SK-N-SH (cell line): ENCODE results near the gene PCBP3. TPM values are rescaled to one million over a fixed set of nuclear protein-coding genes. Genes with fewer than 3 reads are reported as not detected.

Source experiments
- CTCF ChIA-PET: fragments of 300-600, 350-600 bp; formaldehyde crosslinking; extraction: SDS; loops from one replicate; lab custom pipeline; 2021; lab: Yijun Ruan, JAX
- POLR2A ChIA-PET: fragments of 350-600 bp; sonication (Branson Sonifier 250); formaldehyde crosslinking; extraction: SDS; loops from one replicate; lab custom pipeline; 2020; ENCODE audit warnings: antibody characterized with exemption, inconsistent platforms; lab: Yijun Ruan, JAX
- DNase-seq: peaks from one replicate; pipeline ENCODE4 v3.0.0; 2012
- H2AFZ ChIP-seq: fragments of 200-600 bp; sonication (generic); 2 replicates; pipeline ENCODE4 v1.8.1; 2016; ENCODE audit warnings: antibody characterized with exemption, mild to moderate bottlenecking, low read depth
- H3F3A ChIP-seq: fragments of 200-600 bp; sonication (generic); replicated peaks from 2 replicates; pipeline ENCODE3; 2016; ENCODE audit warnings: antibody characterized with exemption, mild to moderate bottlenecking; ENCODE audit not compliant: insufficient read depth
- H3K27ac ChIP-seq, 2 experiments: fragments of 200-500 bp in 1 of 2; fragments of 200-600 bp in 1 of 2; sonication (Bioruptor generic) in 1 of 2; sonication (generic), shearing (Covaris generic) in 1 of 2; 2 replicates each; pipeline versions ENCODE4 v1.5.1 to v1.6.1; 2014 to 2016; ENCODE audit warnings: low read depth in 2 of 2, inconsistent platforms in 1 of 2, low read length in 1 of 2, mild to moderate bottlenecking in 1 of 2, mixed read lengths in 1 of 2
- H3K27me3 ChIP-seq: fragments of 200-600 bp; sonication (generic), shearing (Covaris generic); 2 replicates; pipeline ENCODE4 v1.6.1; 2016; ENCODE audit warnings: mixed run types; ENCODE audit not compliant: insufficient read depth
- H3K36me3 ChIP-seq, 2 experiments: fragments of 200-500 bp in 1 of 2; fragments of 200-600 bp in 1 of 2; sonication (Bioruptor generic) in 1 of 2; sonication (generic) in 1 of 2; replicated peaks in 1 of 2; 2 replicates each; pipeline versions ENCODE3 to v1.5.1; 2014 to 2016; ENCODE audit warnings: low read length in 1 of 2, mild to moderate bottlenecking in 1 of 2; ENCODE audit not compliant: insufficient read depth in 2 of 2, control insufficient read depth in 1 of 2
- H3K4me1 ChIP-seq, 2 experiments: fragments of 200-500 bp in 1 of 2; fragments of 200-600 bp in 1 of 2; sonication (Bioruptor generic) in 1 of 2; sonication (generic), shearing (Covaris generic) in 1 of 2; 2 replicates each; pipeline versions ENCODE4 v1.5.1 to v1.6.1; 2014 to 2016; ENCODE audit warnings: low read depth in 1 of 2, low read length in 1 of 2, mixed run types in 1 of 2; ENCODE audit not compliant: insufficient read depth in 2 of 2, control insufficient read depth in 1 of 2
- H3K4me2 ChIP-seq: fragments of 200-600 bp; sonication (generic), shearing (Covaris generic); 2 replicates; pipeline ENCODE4 v1.6.1; 2017; ENCODE audit warnings: mixed run types
- H3K4me3 ChIP-seq, 2 experiments: fragments of 200-500 bp in 1 of 2; fragments of 200-600 bp in 1 of 2; sonication (Bioruptor generic) in 1 of 2; sonication (generic), shearing (Covaris generic) in 1 of 2; 2 replicates each; pipeline versions ENCODE4 v1.5.1 to v1.8.1; 2014 to 2016; ENCODE audit warnings: low read depth in 2 of 2, inconsistent platforms in 1 of 2, low read length in 1 of 2, mild to moderate bottlenecking in 1 of 2, mixed read lengths in 1 of 2, moderate library complexity in 1 of 2
- H3K79me2 ChIP-seq: fragments of 200-600 bp; sonication (generic); 2 replicates; pipeline ENCODE4 v1.8.1; 2017; ENCODE audit warnings: mild to moderate bottlenecking; ENCODE audit not compliant: insufficient read depth
- H3K9ac ChIP-seq: fragments of 200-600 bp; sonication (generic); 2 replicates; pipeline ENCODE4 v1.6.1; 2017; ENCODE audit warnings: mixed run types
- H3K9me2 ChIP-seq: fragments of 200-600 bp; sonication (generic); 2 replicates; pipeline ENCODE4 v1.6.1; 2017; ENCODE audit warnings: mixed run types
- H3K9me3 ChIP-seq: fragments of 200-600 bp; sonication (generic); 2 replicates; pipeline ENCODE4 v1.6.1; 2017; ENCODE audit warnings: mixed run types, mild to moderate bottlenecking, moderate library complexity
- H4K20me1 ChIP-seq: fragments of 200-600 bp; sonication (generic); 2 replicates; pipeline ENCODE4 v1.6.1; 2017; ENCODE audit warnings: mild to moderate bottlenecking, mixed run types; ENCODE audit not compliant: insufficient read depth
- CHD2 ChIP-seq: fragments of 150-350 bp; IDR thresholded peaks from 2 replicates; pipeline ENCODE4 v1.6.1; 2018; ENCODE audit warnings: low read length; ENCODE audit not compliant: partially characterized antibody
- EP300 ChIP-seq, 2 experiments: IDR thresholded peaks; 2 replicates each; pipeline versions ENCODE4 v1.4.0 to v1.6.1; 2012; ENCODE audit warnings: borderline replicate concordance in 1 of 2, low read depth in 1 of 2, low read length in 1 of 2
- EZH2phosphoT487 ChIP-seq: fragments of 200-600 bp; sonication (generic); IDR thresholded peaks from 2 replicates; pipeline ENCODE4 v1.6.1; 2017; ENCODE audit warnings: low read depth, mixed run types, mild to moderate bottlenecking, antibody characterized with exemption, moderate library complexity, borderline replicate concordance
- FOXM1 ChIP-seq: IDR thresholded peaks from 2 replicates; pipeline ENCODE4 v1.4.0; 2012; ENCODE audit warnings: low read depth, mild to moderate bottlenecking
- GABPA ChIP-seq: IDR thresholded peaks from 2 replicates; pipeline ENCODE4 v1.4.0; 2012; ENCODE audit warnings: low read depth, mild to moderate bottlenecking
- MAX ChIP-seq: IDR thresholded peaks from 2 replicates; pipeline ENCODE4 v1.4.0; 2012; ENCODE audit warnings: low read depth
- NFIC ChIP-seq: IDR thresholded peaks from 2 replicates; pipeline ENCODE4 v1.4.0; 2012; ENCODE audit warnings: borderline replicate concordance
- NRF1 ChIP-seq: IDR thresholded peaks from 2 replicates; pipeline ENCODE4 v1.6.1; 2012; ENCODE audit warnings: low read depth, mild to moderate bottlenecking, low read length
- POLR2AphosphoS5 ChIP-seq: IDR thresholded peaks from 2 replicates; pipeline ENCODE4 v1.6.1; 2012; ENCODE audit warnings: low read depth, low read length
- RCOR1 ChIP-seq: fragments of 150-350 bp; IDR thresholded peaks from 2 replicates; pipeline ENCODE4 v1.6.1; 2017; ENCODE audit warnings: antibody characterized with exemption, low read length
- RXRA ChIP-seq: IDR thresholded peaks from 2 replicates; pipeline ENCODE4 v1.4.0; 2012; ENCODE audit warnings: low read depth, mild to moderate bottlenecking, borderline replicate concordance
- SIN3A ChIP-seq: IDR thresholded peaks from 2 replicates; pipeline ENCODE4 v1.6.1; 2012; ENCODE audit warnings: low read depth, mild to moderate bottlenecking, low read length, moderate library complexity, borderline replicate concordance
- TAF1 ChIP-seq: IDR thresholded peaks from 2 replicates; pipeline ENCODE4 v1.6.1; 2012; ENCODE audit warnings: low read depth, mild to moderate bottlenecking, low read length, moderate library complexity, borderline replicate concordance
- TCF12 ChIP-seq: IDR thresholded peaks from 2 replicates; pipeline ENCODE4 v1.4.0; 2012
- USF1 ChIP-seq: IDR thresholded peaks from 2 replicates; pipeline ENCODE4 v1.4.0; 2012; ENCODE audit warnings: low read depth, borderline replicate concordance
- USF2 ChIP-seq: fragments of 150-350 bp; IDR thresholded peaks from 2 replicates; pipeline ENCODE4 v1.6.1; 2017; ENCODE audit warnings: antibody characterized with exemption, low read length, low read depth, borderline replicate concordance
- ZBTB33 ChIP-seq: IDR thresholded peaks from 2 replicates; pipeline ENCODE4 v1.4.0; 2012; ENCODE audit warnings: low read depth, borderline replicate concordance
- WGBS: methylation state at CpG from one replicate; pipeline ENCODE4 v1.1.6; 2017; ENCODE audit warnings: low lambda C conversion rate; 5-methylcytosine and 5-hydroxymethylcytosine counted together
- polyA plus RNA-seq, 3 experiments: library from polyadenylated mRNA; depleted of rRNA; stranded (reverse); fragments of >200 nt; gene quantifications; 2 replicates each; pipeline ENCODE4 v1.2.3, GENCODE V29; 2012

PCBP3 gene
- polyA plus RNA-seq, 1 of the 3 experiments (the other 2 are of a cell fraction) = 9.5 TPM

GRCh38 chr21:45853703-45854342 lies 210.3 kb downstream of the PCBP3 start:
- H3K9me2 ChIP-seq = no peaks in the 10 kb centered on the region
- CTCF ChIA-PET = no interaction called here
- no peaks in the 10 kb centered on the region for H3K27me3 ChIP-seq
- peaks cover 0 to 5% of the 10 kb centered on the region in 2 experiments for H3K36me3 ChIP-seq
- H3K79me2 ChIP-seq = no peaks in the 10 kb centered on the region
- no peak overlapping the region for H3K4me2 ChIP-seq
- no peak overlapping the region for H3K4me3 ChIP-seq
- WGBS = 95% methylated on average over 19 of the region's 19 CpGs
- no peak overlapping the region for H3K27ac ChIP-seq
- no peaks in the 10 kb centered on the region for H3K9me3 ChIP-seq
- DNase-seq = no peak
- no peak overlapping the region for H3K9ac ChIP-seq
- H3K4me1 ChIP-seq = no peaks in the 10 kb centered on the region; a peak in 1 of 4 replicates
- no peaks in the 10 kb centered on the region for H4K20me1 ChIP-seq
- H2AFZ ChIP-seq = no peak overlapping the region
- no peak for TF ChIP-seq RXRA
- TF ChIP-seq SIN3A = no peak
- TF ChIP-seq, all 33 proteins: peak for 0
- POLR2A ChIA-PET = no interaction called here
- H3F3A ChIP-seq = no peaks in the 10 kb centered on the region

GRCh38 chr21:45854690-45855247 lies 211.2 kb downstream of the PCBP3 start:
- Histone ChIP-seq H3K9me3 (no peaks in the 10 kb centered on the region), H2AFZ (no peak overlapping the region), H3K4me1 (peaks cover 0 to 3% of the 10 kb centered on the region in 2 experiments; a peak in 1 of 4 replicates), H3F3A (no peaks in the 10 kb centered on the region), H3K27me3 (no peaks in the 10 kb centered on the region), H3K36me3 (peaks cover 0 to 5% of the 10 kb centered on the region in 2 experiments), H3K9ac (no peak overlapping the region), H3K4me2 (no peak overlapping the region), H3K79me2 (no peaks in the 10 kb centered on the region), H4K20me1 (no peaks in the 10 kb centered on the region), H3K27ac (no peak overlapping the region), H3K9me2 (no peaks in the 10 kb centered on the region), H3K4me3 (no peak overlapping the region)
- WGBS = 92% methylated on average over 10 of the region's 12 CpGs
- TF ChIP-seq TAF1 (no peak), NFIC (no peak), ZBTB33 (no peak), SIN3A (no peak), USF1 (no peak), MAX (no peak), RCOR1 (no peak), CHD2 (no peak), TCF12 (no peak), USF2 (no peak), EP300 (IDR thresholded peaks at IDR 0.05; ENCODE audit: borderline replicate concordance in 1 of 2, low read depth in 1 of 2, low read length in 1 of 2) (no peak), GABPA (no peak), FOXM1 (no peak), POLR2AphosphoS5 (no peak), NRF1 (no peak), EZH2phosphoT487 (no peak)
- DNase-seq = no peak
- ChIA-PET CTCF (interaction anchor here (0.8 kb wide), 1 partner anchor 17 kb away, joined by 3 read pairs; no protein-coding TSS in a partner anchor), POLR2A (no interaction called here)
